ENCODE results near the gene COBLL1. TPM values are rescaled to one million over a fixed set of nuclear protein-coding genes. Genes with fewer than 3 reads are reported as not detected.

Gene COBLL1
- total RNA-seq, 3 donors from 2014 or later (not counting 1 experiment from before 2014, with no cell fraction given) = 0.85 to 13.4 (median 2.2) TPM

DNA sequence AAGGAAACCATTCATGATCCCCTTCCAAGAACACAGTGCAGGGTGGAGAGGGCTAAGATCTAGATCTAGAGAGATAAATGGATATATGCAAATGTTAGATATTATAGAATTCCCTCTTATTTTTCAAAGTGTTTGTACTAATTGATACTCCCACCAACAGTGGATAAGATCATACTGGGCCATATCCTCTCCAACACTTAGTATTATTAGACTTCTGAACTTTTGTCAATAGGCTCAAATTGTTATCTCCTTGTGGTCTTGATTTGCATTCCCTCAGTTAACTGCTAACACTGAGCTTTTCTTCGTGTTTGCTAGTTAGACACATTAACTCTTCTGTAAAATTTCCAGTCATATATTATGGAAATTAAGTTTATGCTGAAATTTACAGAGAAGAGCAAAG lies 163.9 kb downstream of the COBLL1 start:
- no peak overlapping the region for H3K4me3 ChIP-seq (ENCODE audit: low read length)
- Mint-ChIP-seq H3K4me1 (no peaks in the 10 kb centered on the region), H3K9me3 (peaks cover 2 to 3% of the 10 kb centered on the region in 2 donors), H3K36me3 (no peaks in the 10 kb centered on the region), H3K27me3 (ENCODE audit: low read depth in 2 of 2) (no peaks in the 10 kb centered on the region), H3K4me3 (no peak overlapping the region), H3K27ac (no peak overlapping the region)
- DNase-seq = no peak
- H3K36me3 ChIP-seq (ENCODE audit: control insufficient read depth, insufficient read depth, low read length) = no peaks in the 10 kb centered on the region
- intact Hi-C loops (cut with micrococcal nuclease) = no loop called here
- TF ChIP-seq, protein P1, sequence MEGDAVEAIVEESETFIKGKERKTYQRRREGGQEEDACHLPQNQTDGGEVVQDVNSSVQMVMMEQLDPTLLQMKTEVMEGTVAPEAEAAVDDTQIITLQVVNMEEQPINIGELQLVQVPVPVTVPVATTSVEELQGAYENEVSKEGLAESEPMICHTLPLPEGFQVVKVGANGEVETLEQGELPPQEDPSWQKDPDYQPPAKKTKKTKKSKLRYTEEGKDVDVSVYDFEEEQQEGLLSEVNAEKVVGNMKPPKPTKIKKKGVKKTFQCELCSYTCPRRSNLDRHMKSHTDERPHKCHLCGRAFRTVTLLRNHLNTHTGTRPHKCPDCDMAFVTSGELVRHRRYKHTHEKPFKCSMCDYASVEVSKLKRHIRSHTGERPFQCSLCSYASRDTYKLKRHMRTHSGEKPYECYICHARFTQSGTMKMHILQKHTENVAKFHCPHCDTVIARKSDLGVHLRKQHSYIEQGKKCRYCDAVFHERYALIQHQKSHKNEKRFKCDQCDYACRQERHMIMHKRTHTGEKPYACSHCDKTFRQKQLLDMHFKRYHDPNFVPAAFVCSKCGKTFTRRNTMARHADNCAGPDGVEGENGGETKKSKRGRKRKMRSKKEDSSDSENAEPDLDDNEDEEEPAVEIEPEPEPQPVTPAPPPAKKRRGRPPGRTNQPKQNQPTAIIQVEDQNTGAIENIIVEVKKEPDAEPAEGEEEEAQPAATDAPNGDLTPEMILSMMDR (IDR thresholded peaks at IDR 0.05) = no peak
- no peak overlapping the region for H3K27ac ChIP-seq (ENCODE audit: low read length)
- no peaks in the 10 kb centered on the region for H3K27me3 ChIP-seq (ENCODE audit: control insufficient read depth, insufficient read depth, low read length)
- WGBS (ENCODE audit: insufficient coverage) = no CpG with 5 or more reads among the region's 1 CpG
- ATAC-seq = no peak
- no peaks in the 10 kb centered on the region for H3K9me3 ChIP-seq (ENCODE audit: control insufficient read depth, insufficient read depth, low read length)
- no peaks in the 10 kb centered on the region for H3K4me1 ChIP-seq (ENCODE audit: control insufficient read depth, insufficient read depth, low read length)

DNA sequence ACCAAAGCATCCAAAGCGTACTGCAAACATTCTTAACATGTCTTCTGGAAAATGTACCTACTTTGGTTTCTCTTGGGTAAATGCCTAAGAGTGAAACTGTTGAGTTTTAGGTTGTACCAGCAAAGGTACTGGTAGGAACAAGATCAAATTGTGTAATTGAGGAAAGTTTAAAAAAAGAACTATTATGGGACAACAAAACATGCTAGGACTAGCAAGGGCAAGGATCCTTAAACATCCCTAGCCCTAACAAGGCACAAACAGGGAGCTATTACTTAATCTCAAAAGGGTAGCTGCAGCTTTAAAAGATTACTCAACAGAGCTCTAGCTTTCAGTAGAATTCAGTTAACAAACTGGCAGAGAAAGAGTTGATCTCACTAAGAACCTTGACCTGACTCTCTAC lies 164.4 kb downstream of the COBLL1 start:
- H3K4me1 Mint-ChIP-seq = no peaks in the 10 kb centered on the region
- intact Hi-C loops (cut with micrococcal nuclease) = no loop called here
- no peaks in the 10 kb centered on the region for H3K36me3 Mint-ChIP-seq
- Histone ChIP-seq H3K4me3 (ENCODE audit: low read length) (no peak overlapping the region), H3K4me1 (ENCODE audit: control insufficient read depth, insufficient read depth, low read length) (no peaks in the 10 kb centered on the region), H3K27ac (ENCODE audit: low read length) (no peak overlapping the region), H3K9me3 (ENCODE audit: control insufficient read depth, insufficient read depth, low read length) (no peaks in the 10 kb centered on the region), H3K27me3 (ENCODE audit: control insufficient read depth, insufficient read depth, low read length) (no peaks in the 10 kb centered on the region), H3K36me3 (ENCODE audit: control insufficient read depth, insufficient read depth, low read length) (no peaks in the 10 kb centered on the region)
- DNase-seq = no peak
- ATAC-seq = no peak
- no peak overlapping the region for H3K4me3 Mint-ChIP-seq
- no peaks in the 10 kb centered on the region for H3K27me3 Mint-ChIP-seq (ENCODE audit: low read depth in 2 of 2)
- peaks cover 2 to 3% of the 10 kb centered on the region in 2 donors for H3K9me3 Mint-ChIP-seq
- H3K27ac Mint-ChIP-seq = no peak overlapping the region
- 86% methylated on average over 1 of the region's 1 CpG for WGBS (ENCODE audit: insufficient coverage)
- TF ChIP-seq, protein P1 (IDR thresholded peaks at IDR 0.05) = no peak

DNA sequence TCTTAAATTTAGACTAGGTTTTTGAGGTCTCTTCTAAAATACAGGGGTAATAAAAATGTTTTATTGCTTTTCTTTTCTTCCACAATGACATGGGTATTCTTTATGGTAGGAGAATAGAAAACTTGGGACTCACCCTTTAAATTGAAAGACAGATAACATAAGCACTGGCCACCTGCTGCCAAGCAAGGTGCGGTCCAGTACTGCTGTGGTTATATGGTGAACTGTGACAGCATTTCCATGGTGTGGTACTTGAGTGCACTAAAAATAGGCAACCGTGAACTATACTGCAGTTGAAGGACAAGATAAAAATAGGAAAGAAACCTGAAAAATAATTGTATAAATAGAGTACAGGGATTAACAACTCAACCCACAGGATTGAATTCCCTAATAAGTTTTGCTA lies 165.9 kb downstream of the COBLL1 start:
- Histone ChIP-seq H3K27ac (ENCODE audit: low read length) (no peak overlapping the region), H3K27me3 (ENCODE audit: control insufficient read depth, insufficient read depth, low read length) (no peaks in the 10 kb centered on the region), H3K4me1 (ENCODE audit: control insufficient read depth, insufficient read depth, low read length) (no peaks in the 10 kb centered on the region), H3K9me3 (ENCODE audit: control insufficient read depth, insufficient read depth, low read length) (no peaks in the 10 kb centered on the region), H3K36me3 (ENCODE audit: control insufficient read depth, insufficient read depth, low read length) (no peaks in the 10 kb centered on the region), H3K4me3 (ENCODE audit: low read length) (no peak overlapping the region)
- Mint-ChIP-seq H3K9me3 (peaks cover 2 to 3% of the 10 kb centered on the region in 2 donors), H3K36me3 (no peaks in the 10 kb centered on the region), H3K4me3 (no peak overlapping the region), H3K27me3 (ENCODE audit: low read depth in 2 of 2) (no peaks in the 10 kb centered on the region), H3K27ac (no peak overlapping the region), H3K4me1 (no peaks in the 10 kb centered on the region)
- DNase-seq (no peak), ATAC-seq (no peak)
- TF ChIP-seq, protein P1 (IDR thresholded peaks at IDR 0.05) = no peak
- intact Hi-C loops (cut with micrococcal nuclease) = no loop called here
- 75% methylated on average over 1 of the region's 2 CpGs for WGBS (ENCODE audit: insufficient coverage)

DNA sequence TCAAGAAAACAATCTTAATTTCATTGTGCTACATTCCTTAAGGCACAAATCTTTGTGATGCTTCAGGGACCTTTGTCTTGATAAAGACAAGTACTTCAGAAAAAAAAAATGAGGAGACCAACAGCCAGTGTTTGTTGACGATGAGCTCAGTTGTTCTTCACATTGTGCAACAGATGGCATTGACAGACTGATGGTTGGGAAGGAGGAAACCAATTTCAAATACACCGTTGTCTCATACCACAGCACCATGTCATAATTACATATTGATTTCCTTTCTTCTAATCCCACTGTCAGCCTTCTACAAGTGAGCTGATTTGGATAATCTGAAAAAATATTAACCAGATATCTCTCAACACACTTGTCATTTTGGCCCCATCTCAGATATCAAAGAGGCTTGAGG lies 166.6 kb downstream of the COBLL1 start:
- intact Hi-C loops (cut with micrococcal nuclease) = no loop called here
- no peak overlapping the region for H3K4me3 ChIP-seq (ENCODE audit: low read length)
- TF ChIP-seq, protein P1 (IDR thresholded peaks at IDR 0.05) = no peak
- no peaks in the 10 kb centered on the region for H3K27me3 Mint-ChIP-seq (ENCODE audit: low read depth in 2 of 2)
- no peaks in the 10 kb centered on the region for H3K4me1 Mint-ChIP-seq
- H3K36me3 ChIP-seq (ENCODE audit: control insufficient read depth, insufficient read depth, low read length) = no peaks in the 10 kb centered on the region
- no peak overlapping the region for H3K27ac ChIP-seq (ENCODE audit: low read length)
- DNase-seq (no peak), ATAC-seq (no peak)
- no peak overlapping the region for H3K27ac Mint-ChIP-seq
- H3K27me3 ChIP-seq (ENCODE audit: control insufficient read depth, insufficient read depth, low read length) = no peaks in the 10 kb centered on the region
- H3K4me3 Mint-ChIP-seq = no peak overlapping the region
- H3K36me3 Mint-ChIP-seq = no peaks in the 10 kb centered on the region
- 100% methylated on average over 2 of the region's 2 CpGs for WGBS (ENCODE audit: insufficient coverage)
- peaks cover 2 to 3% of the 10 kb centered on the region in 2 donors for H3K9me3 Mint-ChIP-seq
- no peaks in the 10 kb centered on the region for H3K9me3 ChIP-seq (ENCODE audit: control insufficient read depth, insufficient read depth, low read length)
- H3K4me1 ChIP-seq (ENCODE audit: control insufficient read depth, insufficient read depth, low read length) = no peaks in the 10 kb centered on the region
